Muscle layer of colon (tissue), 2 donors: ENCODE data around the gene ESPNL.

Experiments used
- H3K27ac ChIP-seq: one replicate; pipeline ENCODE4 v1.7.0; 2013; ENCODE audit warnings: low read depth, mild to moderate bottlenecking, low read length, moderate library complexity
- H3K27me3 ChIP-seq, 2 donors: one replicate each; pipeline ENCODE4 v1.7.0; 2013; ENCODE audit warnings: low read length in 2 of 2, mild to moderate bottlenecking in 2 of 2; ENCODE audit not compliant: insufficient read depth in 2 of 2, control insufficient read depth in 1 of 2
- H3K36me3 ChIP-seq: one replicate; pipeline ENCODE4 v1.7.0; 2013; ENCODE audit warnings: mild to moderate bottlenecking, low read length; ENCODE audit not compliant: insufficient read depth
- H3K4me1 ChIP-seq: one replicate; pipeline ENCODE4 v1.7.0; 2013; ENCODE audit warnings: mild to moderate bottlenecking, low read length; ENCODE audit not compliant: insufficient read depth
- H3K4me3 ChIP-seq, 2 donors: one replicate each; pipeline ENCODE4 v1.7.0; 2013; ENCODE audit warnings: low read length in 2 of 2, low read depth in 1 of 2, mild to moderate bottlenecking in 1 of 2, moderate library complexity in 1 of 2
- H3K9ac ChIP-seq: one replicate; pipeline ENCODE4 v1.7.0; 2013; ENCODE audit warnings: low read length
- H3K9me3 ChIP-seq: one replicate; pipeline ENCODE4 v1.7.0; 2013; ENCODE audit warnings: mild to moderate bottlenecking, low read length
- donor health status: abdominal sarcoma.
- donor health status: Adenocarcinoma of cecum.

The ESPNL gene

GRCh38 chr2:238155761-238156694, 55.9 kb downstream of the ESPNL start:
- Histone ChIP-seq H3K9me3 (no peaks in the 10 kb centered on the region), H3K4me3 (no peak overlapping the region), H3K4me1 (no peaks in the 10 kb centered on the region), H3K36me3 (no peaks in the 10 kb centered on the region), H3K27me3 (peaks cover 10 to 20% of the 10 kb centered on the region in 2 donors), H3K9ac (no peak overlapping the region), H3K27ac (no peak overlapping the region)

DNA sequence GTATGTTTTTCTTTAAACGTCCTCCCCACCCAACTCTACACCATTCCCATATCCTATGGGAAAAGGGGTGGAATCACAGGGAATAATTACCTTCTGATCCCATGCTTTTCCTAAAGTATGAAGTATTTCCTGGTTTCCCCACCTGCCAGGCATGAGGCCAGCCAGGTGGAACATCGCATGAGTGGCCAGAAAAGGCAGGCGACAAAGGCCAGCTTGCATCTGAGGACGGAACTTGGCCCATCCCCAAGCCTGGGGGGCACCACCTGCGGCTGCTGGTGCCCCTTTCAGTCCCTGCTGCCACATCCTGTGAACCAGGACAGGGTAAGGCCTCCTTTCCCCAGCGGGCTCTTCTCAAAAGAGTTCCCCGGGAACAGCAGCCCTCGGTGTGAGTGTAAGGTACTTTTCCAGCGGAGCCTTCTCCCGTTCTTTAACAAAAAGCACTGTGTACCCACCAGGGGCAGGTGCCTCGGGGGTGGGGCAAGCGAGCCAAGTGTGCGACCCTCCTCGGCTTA, 57.4 kb downstream of the ESPNL start:
- Histone ChIP-seq H3K9me3 (no peaks in the 10 kb centered on the region), H3K27me3 (peaks cover 10 to 29% of the 10 kb centered on the region in 2 donors), H3K4me3 (no peak overlapping the region), H3K9ac (no peak overlapping the region), H3K36me3 (no peaks in the 10 kb centered on the region), H3K4me1 (no peaks in the 10 kb centered on the region), H3K27ac (no peak overlapping the region)

DNA sequence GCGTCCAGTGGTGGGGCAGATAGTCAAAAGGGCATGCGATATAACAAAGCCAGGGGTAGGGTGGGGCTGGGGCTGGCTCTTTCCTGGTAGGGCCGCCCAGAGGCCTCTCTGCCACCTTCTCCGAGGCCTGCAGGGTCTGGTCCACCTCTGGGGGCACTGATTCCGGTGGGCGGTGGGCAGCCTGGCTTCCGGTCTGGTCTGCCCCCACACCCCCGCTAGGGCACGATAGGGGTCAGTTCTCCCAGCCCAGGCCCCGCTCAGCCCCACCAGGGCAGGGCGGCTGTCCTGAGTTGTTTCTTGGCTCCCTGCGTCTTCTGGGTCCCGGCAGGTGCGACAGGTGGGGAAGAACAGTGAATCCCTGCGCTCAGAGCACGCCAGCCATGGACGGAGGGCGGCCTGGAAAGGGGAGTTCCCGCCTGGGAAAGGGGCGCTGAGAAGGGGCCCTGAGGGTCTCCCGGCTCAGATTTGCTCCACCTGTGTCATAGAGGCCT, 57.9 kb downstream of the ESPNL start:
- Histone ChIP-seq H3K4me1 (no peaks in the 10 kb centered on the region), H3K9ac (no peak overlapping the region), H3K27me3 (peaks cover 10 to 34% of the 10 kb centered on the region in 2 donors), H3K4me3 (no peak overlapping the region), H3K36me3 (no peaks in the 10 kb centered on the region), H3K27ac (no peak overlapping the region), H3K9me3 (no peaks in the 10 kb centered on the region)

DNA sequence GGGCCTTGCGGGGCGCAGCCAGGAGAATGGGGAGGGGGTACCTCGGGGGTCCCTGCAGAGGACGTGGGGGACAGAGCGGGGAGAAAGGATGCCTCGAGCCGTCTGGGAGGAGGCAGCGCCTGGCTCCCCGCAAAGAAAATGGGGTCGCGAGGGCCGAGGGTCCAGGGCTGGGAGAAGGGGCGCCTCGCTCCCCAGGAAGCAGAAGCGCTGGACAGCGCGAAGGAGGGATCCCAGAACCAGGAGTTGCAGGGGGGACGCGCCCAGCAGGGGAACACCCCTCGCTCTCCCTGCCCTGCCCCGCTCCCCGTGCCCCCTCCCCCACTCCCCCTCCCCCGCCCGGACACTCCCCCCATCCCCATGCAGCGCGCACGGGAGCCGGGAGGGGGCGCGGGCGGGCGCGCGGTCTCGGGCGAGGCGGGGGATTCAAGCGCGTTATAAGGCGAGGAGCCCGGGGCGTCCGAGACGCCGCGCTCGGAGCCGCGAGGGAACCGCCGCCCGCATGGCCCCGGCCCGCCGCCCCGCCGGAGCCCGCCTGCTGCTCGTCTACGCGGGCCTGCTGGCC, 58.5 kb downstream of the ESPNL start, which contains the start of gene ERFE:
Gene ERFE (plus strand): TSS at position 462 of the 562 bp plus-strand sequence. CDS start 38 bp downstream, at position 500.
- H3K9me3 ChIP-seq, result no peaks in the 10 kb centered on the region
- H3K27me3 ChIP-seq, result peaks cover 10 to 39% of the 10 kb centered on the region in 2 donors
- no peaks in the 10 kb centered on the region for H3K4me1 ChIP-seq
- no peaks in the 10 kb centered on the region for H3K36me3 ChIP-seq
- H3K9ac ChIP-seq, result no peak within 1 kb of the TSS
- no peak within 1 kb of the TSS for H3K4me3 ChIP-seq
- H3K27ac ChIP-seq, result no peak within 1 kb of the TSS

- no peaks in the 10 kb centered on the region for H3K4me1 ChIP-seq
- H3K9ac ChIP-seq, result no peak overlapping the region
- no peak overlapping the region for H3K27ac ChIP-seq
- no peaks in the 10 kb centered on the region for H3K36me3 ChIP-seq
- no peaks in the 10 kb centered on the region for H3K9me3 ChIP-seq
- H3K4me3 ChIP-seq, result no peak overlapping the region
- H3K27me3 ChIP-seq, result peaks cover 10 to 42% of the 10 kb centered on the region in 2 donors
These were observed 59.0 kb downstream of the ESPNL start for GRCh38 chr2:238159071-238159539.

- Histone ChIP-seq H3K9ac (no peak overlapping the region), H3K4me3 (no peak overlapping the region), H3K4me1 (no peaks in the 10 kb centered on the region), H3K27me3 (peaks cover 10 to 45% of the 10 kb centered on the region in 2 donors), H3K9me3 (no peaks in the 10 kb centered on the region), H3K36me3 (no peaks in the 10 kb centered on the region), H3K27ac (no peak overlapping the region)
These were observed 59.6 kb downstream of the ESPNL start for GRCh38 chr2:238159661-238160205.

DNA sequence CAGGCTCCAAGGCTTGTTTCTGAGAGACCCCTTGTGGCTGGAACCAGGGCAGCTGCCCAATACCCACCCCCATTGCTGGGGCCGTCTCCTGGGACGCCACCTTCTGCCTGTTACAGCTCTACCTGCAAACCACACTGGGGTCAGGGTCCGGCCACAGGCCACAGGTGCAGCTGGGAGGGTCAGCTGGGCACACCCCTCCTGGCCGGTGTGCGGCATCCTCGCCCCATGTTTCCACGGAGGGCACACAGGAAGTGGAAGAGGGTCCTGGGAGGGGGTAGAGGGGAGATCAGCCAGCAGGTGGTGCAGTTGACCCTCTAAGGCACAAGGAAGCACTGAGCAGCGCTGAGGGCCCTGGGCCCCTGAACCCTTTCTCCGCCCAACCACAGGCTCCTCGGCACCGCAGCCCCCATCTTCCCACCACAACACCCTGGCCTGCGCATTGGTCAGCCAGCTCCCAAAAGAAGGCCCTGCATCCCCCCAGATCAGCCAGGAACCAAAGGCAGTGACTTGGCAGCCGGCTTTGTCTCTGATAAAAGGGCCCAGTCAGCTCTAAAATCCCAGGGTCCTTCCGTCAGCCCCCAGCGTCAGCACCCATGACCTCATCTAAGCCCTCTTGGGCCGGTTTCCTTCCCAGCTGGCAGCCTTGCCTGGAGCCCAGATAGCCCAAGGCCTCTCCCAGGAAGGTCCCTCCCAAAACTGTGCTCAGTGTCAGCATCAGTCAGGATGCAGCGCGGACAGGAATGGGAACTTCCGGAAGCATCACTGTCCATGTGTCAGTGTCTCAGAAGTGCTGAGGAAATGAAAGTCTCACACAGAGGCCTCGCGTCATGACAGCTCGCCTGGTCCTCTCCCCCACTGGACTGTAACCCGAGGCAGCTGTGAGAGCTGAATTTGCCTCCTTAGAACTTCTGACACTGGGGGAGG, 60.3 kb downstream of the ESPNL start:
- no peaks in the 10 kb centered on the region for H3K4me1 ChIP-seq
- H3K36me3 ChIP-seq, result no peaks in the 10 kb centered on the region
- no peak overlapping the region for H3K27ac ChIP-seq
- H3K9ac ChIP-seq, result no peak overlapping the region
- no peak overlapping the region for H3K4me3 ChIP-seq
- no peaks in the 10 kb centered on the region for H3K9me3 ChIP-seq
- H3K27me3 ChIP-seq, result peaks cover 10 to 45% of the 10 kb centered on the region in 2 donors

DNA sequence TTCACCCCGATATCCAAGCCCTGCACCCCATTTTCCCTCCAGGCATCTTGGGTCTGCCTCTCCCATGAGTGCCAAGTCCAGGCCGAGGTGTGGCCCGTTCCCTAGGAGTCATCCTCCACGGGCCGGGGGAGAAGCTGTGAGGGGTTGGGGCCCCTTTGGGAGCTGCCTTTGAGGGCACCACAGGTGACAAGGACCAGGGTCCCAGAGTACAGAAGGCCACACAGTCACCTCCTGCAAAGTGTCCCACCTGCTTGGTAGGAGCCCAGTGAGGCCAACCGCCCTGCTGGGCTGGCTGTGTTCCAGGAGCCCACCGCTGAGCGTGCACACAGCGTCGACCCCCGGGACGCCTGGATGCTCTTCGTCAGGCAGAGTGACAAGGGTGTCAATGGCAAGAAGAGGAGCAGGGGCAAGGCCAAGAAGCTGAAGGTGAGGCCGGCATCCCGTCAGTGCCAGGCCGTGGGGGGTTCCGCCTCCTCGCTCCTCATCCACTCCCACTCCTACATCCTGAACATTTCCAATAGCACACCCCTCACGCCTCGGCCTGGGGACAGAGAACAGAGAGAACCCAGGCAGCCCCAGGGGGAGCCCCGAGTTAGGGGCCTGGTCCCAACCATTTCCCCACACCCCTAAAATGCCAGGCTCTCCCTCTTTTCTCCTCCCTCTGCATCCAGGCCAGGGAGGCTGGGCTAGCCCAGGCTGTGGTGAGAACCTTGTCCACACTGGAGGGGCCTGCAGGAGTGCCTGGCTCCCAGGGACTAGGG, 61.3 kb downstream of the ESPNL start:
- no peak overlapping the region for H3K9ac ChIP-seq
- peaks cover 4% of the 10 kb centered on the region for H3K36me3 ChIP-seq
- H3K9me3 ChIP-seq, result no peaks in the 10 kb centered on the region
- H3K27me3 ChIP-seq, result peaks cover 10 to 45% of the 10 kb centered on the region in 2 donors
- H3K4me1 ChIP-seq, result no peaks in the 10 kb centered on the region
- H3K4me3 ChIP-seq, result no peak overlapping the region
- H3K27ac ChIP-seq, result no peak overlapping the region

DNA sequence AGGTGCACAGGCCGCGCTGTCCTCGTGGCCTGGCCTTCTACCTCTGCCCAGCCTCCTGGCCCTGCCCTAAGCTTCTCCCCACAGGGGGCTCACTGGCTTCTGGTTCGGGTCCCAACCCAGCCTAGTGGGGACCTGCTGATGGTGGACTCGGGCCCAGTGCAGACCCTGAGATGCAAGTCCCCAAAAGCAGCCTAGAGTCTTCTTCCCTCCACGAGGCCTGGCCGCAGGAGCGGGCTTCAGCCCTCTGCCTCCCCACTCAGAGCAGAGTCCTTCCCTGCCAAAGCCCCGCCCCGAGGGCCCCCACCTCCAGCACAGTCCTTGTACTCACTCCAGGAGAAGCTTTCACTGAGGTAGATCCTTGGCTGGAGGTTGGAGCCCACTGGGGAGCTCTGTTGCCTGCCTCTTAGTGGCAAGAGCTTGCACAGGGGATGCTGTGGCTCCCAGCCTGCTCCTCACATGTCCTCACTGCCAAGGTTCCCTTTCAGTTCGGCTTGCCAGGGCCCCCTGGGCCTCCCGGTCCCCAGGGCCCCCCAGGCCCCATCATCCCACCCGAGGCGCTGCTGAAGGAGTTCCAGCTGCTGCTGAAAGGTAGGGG, 62.2 kb downstream of the ESPNL start:
- H3K27me3 ChIP-seq, result peaks cover 10 to 45% of the 10 kb centered on the region in 2 donors

More for the DNA sequence above, 62.2 kb downstream of the ESPNL start:
- H3K4me1 ChIP-seq, result no peaks in the 10 kb centered on the region
- H3K36me3 ChIP-seq, result peaks cover 4% of the 10 kb centered on the region
- no peaks in the 10 kb centered on the region for H3K9me3 ChIP-seq
- H3K27ac ChIP-seq, result no peak overlapping the region
- H3K4me3 ChIP-seq, result no peak overlapping the region
- no peak overlapping the region for H3K9ac ChIP-seq
